ENCODE results near the gene ALAS1. TPM values are rescaled to one million over a fixed set of nuclear protein-coding genes. Genes with fewer than 3 reads are reported as not detected.

The ALAS1 gene
- total RNA-seq, 1 experiment from 2014 or later: 89.4 TPM

GRCh38 chr3:52200981-52201679 is 3.2 kb downstream of the ALAS1 start:
- ChIA-PET POLR2A (no interaction called here), CTCF (no interaction called here)
- BruUV-seq (replicated peaks): TSS peak; percentile 35
- Histone ChIP-seq H3K9me3 (ENCODE audit: control insufficient read depth, insufficient read depth, low read depth, low read length) (no peaks in the 10 kb centered on the region), H3K4me3 (ENCODE audit: low read depth in 2 of 2, low read length in 2 of 2) (no peak overlapping the region), H3K27me3 (ENCODE audit: control insufficient read depth, insufficient read depth, low read length) (no peaks in the 10 kb centered on the region), H3K4me1 (ENCODE audit: control insufficient read depth, insufficient read depth, low read length) (peaks cover 14% of the 10 kb centered on the region), H3K27ac (ENCODE audit: low read length) (no peak overlapping the region), H3K36me3 (ENCODE audit: control insufficient read depth, insufficient read depth, low read length) (peaks cover 18% of the 10 kb centered on the region)
- in situ Hi-C loops (cut with HindIII; ENCODE audit: low pct_unique_long_range_greater_than_20kb, low sequenced_read_pairs): no loop called here
- TF ChIP-seq TCF7L2 (IDR thresholded peaks at IDR 0.05; ENCODE audit: low read depth, low read length): no peak
- no peak for TF ChIP-seq SIN3A (IDR thresholded peaks at IDR 0.05; ENCODE audit: borderline replicate concordance, insufficient read depth, low read depth, low read length)
- no peak for TF ChIP-seq CTCF (IDR thresholded peaks at IDR 0.05)
- TF ChIP-seq REST (IDR thresholded peaks at IDR 0.05; ENCODE audit: insufficient read depth in 1 of 2, low read depth in 2 of 2, low read length in 1 of 2): no peak
- no peak for TF ChIP-seq POLR2AphosphoS5 (IDR thresholded peaks at IDR 0.05; ENCODE audit: low read depth, low read length)
- no peak for ATAC-seq
- intact Hi-C loops (cut with micrococcal nuclease; ENCODE audit: unreplicated experiment): no loop called here
- DNase-seq (ENCODE audit: low read depth, low spot score): no peak

GRCh38 chr3:52202384-52203077 is 4.6 kb downstream of the ALAS1 start:
- Histone ChIP-seq H3K27me3 (ENCODE audit: control insufficient read depth, insufficient read depth, low read length) (no peaks in the 10 kb centered on the region), H3K27ac (ENCODE audit: low read length) (no peak overlapping the region), H3K9me3 (ENCODE audit: control insufficient read depth, insufficient read depth, low read depth, low read length) (no peaks in the 10 kb centered on the region), H3K4me3 (ENCODE audit: low read depth in 2 of 2, low read length in 2 of 2) (no peak overlapping the region), H3K36me3 (ENCODE audit: control insufficient read depth, insufficient read depth, low read length) (peaks cover 21% of the 10 kb centered on the region), H3K4me1 (ENCODE audit: control insufficient read depth, insufficient read depth, low read length) (peaks cover 10% of the 10 kb centered on the region)
- DNase-seq (ENCODE audit: low read depth, low spot score) (no peak), ATAC-seq (no peak)
- in situ Hi-C loops (cut with HindIII; ENCODE audit: low pct_unique_long_range_greater_than_20kb, low sequenced_read_pairs) (no loop called here), intact Hi-C loops (cut with micrococcal nuclease; ENCODE audit: unreplicated experiment) (no loop called here)
- CTCF ChIA-PET: no interaction called here
- POLR2A ChIA-PET: no interaction called here
- no peak for TF ChIP-seq POLR2AphosphoS5 (IDR thresholded peaks at IDR 0.05; ENCODE audit: low read depth, low read length)
- TF ChIP-seq SIN3A (IDR thresholded peaks at IDR 0.05; ENCODE audit: borderline replicate concordance, insufficient read depth, low read depth, low read length): no peak
- no TSS peak for BruUV-seq (replicated peaks)

- TF ChIP-seq TCF7L2 (IDR thresholded peaks at IDR 0.05; ENCODE audit: low read depth, low read length) (no peak), REST (IDR thresholded peaks at IDR 0.05; ENCODE audit: insufficient read depth in 1 of 2, low read depth in 2 of 2, low read length in 1 of 2) (no peak), POLR2AphosphoS5 (IDR thresholded peaks at IDR 0.05; ENCODE audit: low read depth, low read length) (no peak), SIN3A (IDR thresholded peaks at IDR 0.05; ENCODE audit: borderline replicate concordance, insufficient read depth, low read depth, low read length) (no peak), CTCF (IDR thresholded peaks at IDR 0.05) (no peak)
- DNase-seq (ENCODE audit: low read depth, low spot score) (no peak), ATAC-seq (no peak)
- Histone ChIP-seq H3K27me3 (ENCODE audit: control insufficient read depth, insufficient read depth, low read length) (no peaks in the 10 kb centered on the region), H3K4me1 (ENCODE audit: control insufficient read depth, insufficient read depth, low read length) (peaks cover 8% of the 10 kb centered on the region), H3K27ac (ENCODE audit: low read length) (no peak overlapping the region), H3K9me3 (ENCODE audit: control insufficient read depth, insufficient read depth, low read depth, low read length) (no peaks in the 10 kb centered on the region), H3K36me3 (ENCODE audit: control insufficient read depth, insufficient read depth, low read length) (peaks cover 33% of the 10 kb centered on the region), H3K4me3 (ENCODE audit: low read depth in 2 of 2, low read length in 2 of 2) (no peak overlapping the region)
- POLR2A ChIA-PET: no interaction called here
- CTCF ChIA-PET: no interaction called here
- BruUV-seq (replicated peaks): no TSS peak
- intact Hi-C loops (cut with micrococcal nuclease; ENCODE audit: unreplicated experiment) (no loop called here), in situ Hi-C loops (cut with HindIII; ENCODE audit: low pct_unique_long_range_greater_than_20kb, low sequenced_read_pairs) (no loop called here)
These were observed 5.7 kb downstream of the ALAS1 start for GRCh38 chr3:52203701-52204100.
